ENCODE results near the gene ERP27.

ERP27 gene

DNA sequence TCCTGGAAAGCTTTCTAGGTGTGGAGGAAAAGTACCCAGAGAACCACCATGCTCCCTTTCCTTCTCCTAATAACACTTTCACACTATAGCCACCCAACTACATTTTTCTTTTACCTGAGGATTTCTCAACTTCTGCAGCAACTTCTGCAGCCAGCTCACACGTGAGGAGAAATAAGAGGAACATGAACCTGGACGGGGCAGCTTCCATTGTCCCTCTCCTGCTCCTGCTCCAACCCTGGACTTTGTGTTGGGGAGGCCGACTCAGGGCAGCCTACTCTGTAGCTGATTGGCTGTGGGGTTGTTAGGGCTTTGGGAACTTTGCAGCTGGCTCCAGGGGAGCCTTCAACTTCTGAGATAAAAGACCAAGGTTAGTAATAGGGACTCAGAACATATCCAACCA is at the start of gene ERP27:
ERP27 (minus strand) TSS at position 237 of the 400 bp plus-strand sequence; CDS start at position 208, 29 bp downstream.
- TF ChIP-seq TCF12 (IDR thresholded peaks at IDR 0.05; ENCODE audit: low read depth) (no peak), TAF1 (IDR thresholded peaks at IDR 0.05; ENCODE audit: low read depth) (no peak), FOXM1 (IDR thresholded peaks at IDR 0.05; ENCODE audit: borderline replicate concordance, low read depth) (no peak), CREB1 (IDR thresholded peaks at IDR 0.05; ENCODE audit: low read depth) (no peak), TEAD4 (IDR thresholded peaks at IDR 0.05) (no peak), REST (IDR thresholded peaks at IDR 0.05; ENCODE audit: low read depth) (no peak), CEBPB (IDR thresholded peaks at IDR 0.05) (no peak), ZBTB7A (IDR thresholded peaks at IDR 0.05; ENCODE audit: low read depth) (no peak)

DNA sequence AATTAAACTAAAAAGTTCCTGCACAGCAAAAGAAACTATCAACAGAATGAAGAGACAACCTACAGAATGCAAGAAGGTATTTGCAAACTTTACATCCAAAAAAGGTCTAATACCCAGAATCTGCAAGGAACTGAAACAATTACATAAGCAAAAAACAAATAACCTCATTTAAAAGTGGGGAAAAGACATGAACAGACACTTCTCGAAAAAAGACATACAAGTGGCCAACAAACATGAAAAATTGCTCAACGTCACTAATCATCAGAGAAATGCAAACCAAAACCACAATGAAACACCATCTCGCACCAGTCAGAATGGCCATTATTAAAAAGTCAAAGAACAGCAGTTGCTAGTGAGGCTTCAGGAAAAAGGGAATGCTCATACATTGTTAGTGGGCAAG is 49.7 kb upstream of the ERP27 start:
- no peak for TF ChIP-seq TAF1 (IDR thresholded peaks at IDR 0.05; ENCODE audit: low read depth)
- no peak for TF ChIP-seq FOXM1 (IDR thresholded peaks at IDR 0.05; ENCODE audit: borderline replicate concordance, low read depth)
- TF ChIP-seq USF1 (IDR thresholded peaks at IDR 0.05) = no peak
- TF ChIP-seq CREB1 (IDR thresholded peaks at IDR 0.05; ENCODE audit: low read depth) = no peak
- no peak for TF ChIP-seq ZBTB7A (IDR thresholded peaks at IDR 0.05; ENCODE audit: low read depth)
- no peak for TF ChIP-seq NFIC (IDR thresholded peaks at IDR 0.05)
- TF ChIP-seq YY1 (IDR thresholded peaks at IDR 0.05; ENCODE audit: low read depth) = no peak

DNA sequence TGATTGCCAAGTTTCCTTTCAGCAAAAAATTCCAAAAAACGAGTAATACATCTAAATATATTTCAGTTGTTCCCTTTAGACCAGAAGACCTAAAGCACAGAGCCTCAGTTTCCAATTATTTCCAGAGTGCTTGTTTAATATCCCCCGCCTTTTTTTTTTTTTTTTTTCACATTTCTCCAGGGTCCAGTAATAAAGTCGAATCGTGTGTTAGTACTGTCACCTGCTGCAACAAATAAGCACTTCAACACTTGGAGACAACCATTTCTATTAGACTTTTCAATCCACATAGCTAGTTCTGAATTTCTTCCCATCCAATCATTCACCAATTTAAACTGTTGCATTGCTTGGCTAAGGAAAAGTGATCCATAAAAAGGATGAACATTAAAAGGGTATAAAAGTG is 48.1 kb upstream of the ERP27 start:
- no peak for TF ChIP-seq EGR1 (IDR thresholded peaks at IDR 0.05)
- no peak for TF ChIP-seq REST (IDR thresholded peaks at IDR 0.05; ENCODE audit: low read depth)
- TF ChIP-seq RAD21 (IDR thresholded peaks at IDR 0.05; ENCODE audit: low read depth) = peak; percentile 42; the same call in 1 of the 2 replicates
- TF ChIP-seq NFIC (IDR thresholded peaks at IDR 0.05) = no peak

GRCh38 chr12:14984766-14985285 is 46.5 kb upstream of the ERP27 start:
- TF ChIP-seq TEAD4 (IDR thresholded peaks at IDR 0.05) (no peak), MAX (IDR thresholded peaks at IDR 0.05) (no peak), REST (IDR thresholded peaks at IDR 0.05; ENCODE audit: low read depth) (no peak), CEBPB (IDR thresholded peaks at IDR 0.05) (no peak), TCF12 (IDR thresholded peaks at IDR 0.05; ENCODE audit: low read depth) (no peak), NFIC (IDR thresholded peaks at IDR 0.05) (no peak), USF1 (IDR thresholded peaks at IDR 0.05) (no peak), CREB1 (IDR thresholded peaks at IDR 0.05; ENCODE audit: low read depth) (no peak), TAF1 (IDR thresholded peaks at IDR 0.05; ENCODE audit: low read depth) (no peak), EP300 (IDR thresholded peaks at IDR 0.05; ENCODE audit: borderline replicate concordance) (no peak), ZBTB7A (IDR thresholded peaks at IDR 0.05; ENCODE audit: low read depth) (no peak), EGR1 (IDR thresholded peaks at IDR 0.05) (no peak), RAD21 (IDR thresholded peaks at IDR 0.05; ENCODE audit: low read depth) (no peak)

GRCh38 chr12:14984036-14984435 is 45.7 kb upstream of the ERP27 start:
- TF ChIP-seq TAF1 (IDR thresholded peaks at IDR 0.05; ENCODE audit: low read depth) (no peak), YY1 (IDR thresholded peaks at IDR 0.05; ENCODE audit: low read depth) (no peak), RAD21 (IDR thresholded peaks at IDR 0.05; ENCODE audit: low read depth) (no peak), CREB1 (IDR thresholded peaks at IDR 0.05; ENCODE audit: low read depth) (no peak), EGR1 (IDR thresholded peaks at IDR 0.05) (no peak), TEAD4 (IDR thresholded peaks at IDR 0.05) (no peak), ZBTB7A (IDR thresholded peaks at IDR 0.05; ENCODE audit: low read depth) (no peak), USF1 (IDR thresholded peaks at IDR 0.05) (no peak), EP300 (IDR thresholded peaks at IDR 0.05; ENCODE audit: borderline replicate concordance) (no peak), REST (IDR thresholded peaks at IDR 0.05; ENCODE audit: low read depth) (no peak)

Data from Ishikawa (cell line).